Hepatic stellate cell (primary cell): ENCODE data around the gene ANKRD34A.
A peak's percentile ranks its signal among the peaks of the same experiment; 100 is the strongest.

ENCODE experiments used
- DNase-seq: peaks from one replicate; pipeline ENCODE4 v3.0.0; 2011; ENCODE audit warnings: low spot score

The ANKRD34A gene

GRCh38 chr1:145964328-145965118 is at the start of gene ANKRD34A, which contains the start of gene POLR3GL:
Gene ANKRD34A (minus strand): TSS chr1:145964575. CDS start chr1:145961759, 2,816 bp downstream.
Gene POLR3GL (plus strand): TSS chr1:145964690. CDS start chr1:145974866, 10,176 bp downstream.
- peak; percentile 94 for DNase-seq

- no peak for DNase-seq
These were observed 49.2 kb upstream of the ANKRD34A start for GRCh38 chr1:146013559-146013922.

- DNase-seq, result peak; percentile 82
These were observed 48.6 kb upstream of the ANKRD34A start for GRCh38 chr1:146012703-146013558.

GRCh38 chr1:146010126-146010738 is 45.9 kb upstream of the ANKRD34A start:
- DNase-seq, result no peak

- DNase-seq, result no peak
These were observed 43.2 kb upstream of the ANKRD34A start for GRCh38 chr1:146007489-146008133.

- DNase-seq, result no peak
These were observed 37.3 kb upstream of the ANKRD34A start for GRCh38 chr1:146001709-146002108.

- no peak for DNase-seq
These were observed 35.1 kb upstream of the ANKRD34A start for GRCh38 chr1:145999321-146000024.

GRCh38 chr1:145997718-145998023 is 33.3 kb upstream of the ANKRD34A start:
- no peak for DNase-seq

GRCh38 chr1:145997016-145997717 is 32.8 kb upstream of the ANKRD34A start:
- no peak for DNase-seq

- peak; percentile 99 for DNase-seq
These were observed 32.1 kb upstream of the ANKRD34A start, which contains the start of gene TXNIP for GRCh38 chr1:145996433-145997015. Gene TXNIP (minus strand): TSS chr1:145996579. CDS start chr1:145996266, 313 bp downstream.

- no peak for DNase-seq
These were observed 31.6 kb upstream of the ANKRD34A start for GRCh38 chr1:145995964-145996432.

- no peak for DNase-seq
These were observed 30.9 kb upstream of the ANKRD34A start for GRCh38 chr1:145995148-145995881.

GRCh38 chr1:145994391-145995120 is 30.2 kb upstream of the ANKRD34A start:
- no peak for DNase-seq

GRCh38 chr1:145993618-145994390 is 29.4 kb upstream of the ANKRD34A start:
- no peak for DNase-seq

- no peak for DNase-seq
These were observed 28.7 kb upstream of the ANKRD34A start for GRCh38 chr1:145992958-145993617.

GRCh38 chr1:145992502-145992936 is 28.1 kb upstream of the ANKRD34A start:
- no peak for DNase-seq

- DNase-seq, result no peak
These were observed 27.5 kb upstream of the ANKRD34A start for GRCh38 chr1:145991735-145992412.
